ENCODE measurements around the gene PADI3. TPM values are rescaled to one million over a fixed set of nuclear protein-coding genes. Genes with fewer than 3 reads are reported as not detected.

Gene PADI3
- polyA plus RNA-seq, 3 donors, result 0.01 TPM; not detected in 2

GRCh38 chr1:17201201-17202021, 47.5 kb upstream of the PADI3 start:
- H3K9me3 Mint-ChIP-seq, result peaks cover 0 to 2% (median 0%) of the 10 kb centered on the region in 7 donors
- no peaks in the 10 kb centered on the region for H3K79me2 ChIP-seq (ENCODE audit: insufficient read depth, low read length)
- H2AFZ ChIP-seq (ENCODE audit: insufficient read depth, low read depth, low read length, poor library complexity, severe bottlenecking), result no peak overlapping the region
- H3K4me3 ChIP-seq (replicated peaks in 1 of 3; ENCODE audit: low read depth in 2 of 3, low read length in 3 of 3), result no peak overlapping the region
- peaks cover 1 to 11% (median 10%) of the 10 kb centered on the region in 3 donors for H3K27me3 Mint-ChIP-seq (ENCODE audit: low read depth in 3 of 3)
- H3K27ac ChIP-seq (ENCODE audit: low read depth in 1 of 2, low read length in 2 of 2), result no peak overlapping the region
- H3K9ac ChIP-seq (ENCODE audit: insufficient read depth, low read length, poor library complexity, severe bottlenecking), result no peak overlapping the region
- H3K36me3 ChIP-seq (replicated peaks in 1 of 2; ENCODE audit: control insufficient read depth in 1 of 2, insufficient read depth in 2 of 2, low read length in 2 of 2), result no peaks in the 10 kb centered on the region
- 13% methylated on average over 3 of the region's 9 CpGs for WGBS (ENCODE audit: insufficient coverage)
- H3K27ac Mint-ChIP-seq, result peak overlapping the region in 1 of 7 donors; percentile 21
- H3K4me1 Mint-ChIP-seq, result peaks cover 9% of the 10 kb centered on the region
- TF ChIP-seq CTCF (IDR thresholded peaks at IDR 0.05), result no peak
- no peaks in the 10 kb centered on the region for H3K9me3 ChIP-seq (replicated peaks in 1 of 2; ENCODE audit: control insufficient read depth in 1 of 2, insufficient read depth in 1 of 2, low read length in 2 of 2)
- no peak overlapping the region for H3K4me3 Mint-ChIP-seq
- H3K4me2 ChIP-seq (replicated peaks; ENCODE audit: extremely low read depth, low read length, poor library complexity, severe bottlenecking), result no peak overlapping the region
- H3K27me3 ChIP-seq (ENCODE audit: control insufficient read depth in 2 of 2, insufficient read depth in 2 of 2, low read length in 2 of 2), result no peaks in the 10 kb centered on the region
- H4K20me1 ChIP-seq (ENCODE audit: insufficient read depth, low read length), result no peaks in the 10 kb centered on the region
- H3K4me1 ChIP-seq (ENCODE audit: control insufficient read depth in 1 of 2, insufficient read depth in 2 of 2, low read length in 2 of 2), result peaks cover 3 to 11% of the 10 kb centered on the region in 2 donors
- DNase-seq, result no peak
- intact Hi-C loops (cut with micrococcal nuclease), result no loop called here
- peaks cover 0 to 4% of the 10 kb centered on the region in 2 donors for H3K36me3 Mint-ChIP-seq

- Histone ChIP-seq H3K27ac (ENCODE audit: low read depth in 1 of 2, low read length in 2 of 2) (no peak within 1 kb of the TSS), H3K4me1 (ENCODE audit: control insufficient read depth in 1 of 2, insufficient read depth in 2 of 2, low read length in 2 of 2) (peaks cover 30 to 39% of the 10 kb centered on the region in 2 donors), H3K9ac (ENCODE audit: insufficient read depth, low read length, poor library complexity, severe bottlenecking) (no peak within 1 kb of the TSS), H3K36me3 (replicated peaks in 1 of 2; ENCODE audit: control insufficient read depth in 1 of 2, insufficient read depth in 2 of 2, low read length in 2 of 2) (no peaks in the 10 kb centered on the region), H3K79me2 (ENCODE audit: insufficient read depth, low read length) (no peaks in the 10 kb centered on the region), H4K20me1 (ENCODE audit: insufficient read depth, low read length) (no peaks in the 10 kb centered on the region), H2AFZ (ENCODE audit: insufficient read depth, low read depth, low read length, poor library complexity, severe bottlenecking) (no peak within 1 kb of the TSS), H3K4me2 (replicated peaks; ENCODE audit: extremely low read depth, low read length, poor library complexity, severe bottlenecking) (no peak within 1 kb of the TSS), H3K9me3 (replicated peaks in 1 of 2; ENCODE audit: control insufficient read depth in 1 of 2, insufficient read depth in 1 of 2, low read length in 2 of 2) (no peaks in the 10 kb centered on the region), H3K4me3 (replicated peaks in 1 of 3; ENCODE audit: low read depth in 2 of 3, low read length in 3 of 3) (no peak within 1 kb of the TSS), H3K27me3 (ENCODE audit: control insufficient read depth in 2 of 2, insufficient read depth in 2 of 2, low read length in 2 of 2) (no peaks in the 10 kb centered on the region)
- H3K36me3 Mint-ChIP-seq, result peaks cover 0 to 4% of the 10 kb centered on the region in 2 donors
- TF ChIP-seq CTCF (IDR thresholded peaks at IDR 0.05), result no peak
- no peak for DNase-seq
- peaks cover 1 to 13% (median 8%) of the 10 kb centered on the region in 3 donors for H3K27me3 Mint-ChIP-seq (ENCODE audit: low read depth in 3 of 3)
- H3K27ac Mint-ChIP-seq, result peak within 1 kb of the TSS in 3 of 7 donors; percentile 19 to 53 (median 40)
- 93% methylated on average over 6 of the region's 9 CpGs for WGBS (ENCODE audit: insufficient coverage)
- H3K9me3 Mint-ChIP-seq, result peaks cover 0 to 4% (median 0%) of the 10 kb centered on the region in 7 donors
- peak within 1 kb of the TSS in 1 of 2 donors; percentile 49 for H3K4me3 Mint-ChIP-seq
- intact Hi-C loops (cut with micrococcal nuclease), result no loop called here
- peaks cover 38% of the 10 kb centered on the region for H3K4me1 Mint-ChIP-seq
Measured at GRCh38 chr1:17204546-17205440, 44.1 kb upstream of the PADI3 start, which contains the start of gene PADI1. PADI1 (plus strand) TSS chr1:17205128; CDS start chr1:17205218, 90 bp downstream.

Data from CD14-positive monocyte (primary cell).